ENCODE data around the gene POU6F2.

The POU6F2 gene

GRCh38 chr7:39510864-39511354 lies 533.2 kb downstream of the POU6F2 start:
- no peak overlapping the region for H2AFZ ChIP-seq (ENCODE audit: low read length, unreplicated experiment)
- H3K4me1 ChIP-seq (ENCODE audit: control insufficient read depth, insufficient read depth, low read length, unreplicated experiment): no peaks in the 10 kb centered on the region
- H3K79me2 ChIP-seq (ENCODE audit: control insufficient read depth, insufficient read depth, low read length, unreplicated experiment): no peaks in the 10 kb centered on the region
- no peak overlapping the region for H3K27ac ChIP-seq (ENCODE audit: low read depth, low read length)
- no peaks in the 10 kb centered on the region for H3K36me3 ChIP-seq (ENCODE audit: insufficient read depth, low read length)
- no peak overlapping the region for H3K4me3 ChIP-seq (ENCODE audit: low read depth, low read length)
- H3K27me3 ChIP-seq (ENCODE audit: insufficient read depth, low read length): peaks cover 14% of the 10 kb centered on the region

GRCh38 chr7:39515534-39516228 lies 538.0 kb downstream of the POU6F2 start:
- Histone ChIP-seq H3K27ac (ENCODE audit: low read depth, low read length) (no peak overlapping the region), H3K36me3 (ENCODE audit: insufficient read depth, low read length) (no peaks in the 10 kb centered on the region), H3K4me1 (ENCODE audit: control insufficient read depth, insufficient read depth, low read length, unreplicated experiment) (no peaks in the 10 kb centered on the region), H3K79me2 (ENCODE audit: control insufficient read depth, insufficient read depth, low read length, unreplicated experiment) (no peaks in the 10 kb centered on the region), H3K4me3 (ENCODE audit: low read depth, low read length) (no peak overlapping the region), H2AFZ (ENCODE audit: low read length, unreplicated experiment) (no peak overlapping the region), H3K27me3 (ENCODE audit: insufficient read depth, low read length) (peaks cover 24% of the 10 kb centered on the region)

- Histone ChIP-seq H3K4me1 (ENCODE audit: control insufficient read depth, insufficient read depth, low read length, unreplicated experiment) (no peaks in the 10 kb centered on the region), H3K27me3 (ENCODE audit: insufficient read depth, low read length) (peaks cover 24% of the 10 kb centered on the region), H3K27ac (ENCODE audit: low read depth, low read length) (no peak overlapping the region), H3K36me3 (ENCODE audit: insufficient read depth, low read length) (no peaks in the 10 kb centered on the region), H3K4me3 (ENCODE audit: low read depth, low read length) (no peak overlapping the region), H3K79me2 (ENCODE audit: control insufficient read depth, insufficient read depth, low read length, unreplicated experiment) (no peaks in the 10 kb centered on the region), H2AFZ (ENCODE audit: low read length, unreplicated experiment) (no peak overlapping the region)
These were observed 538.8 kb downstream of the POU6F2 start for GRCh38 chr7:39516498-39516897.

- H3K4me3 ChIP-seq (ENCODE audit: low read depth, low read length): no peak overlapping the region
- no peak overlapping the region for H2AFZ ChIP-seq (ENCODE audit: low read length, unreplicated experiment)
- H3K36me3 ChIP-seq (ENCODE audit: insufficient read depth, low read length): no peaks in the 10 kb centered on the region
- no peak overlapping the region for H3K27ac ChIP-seq (ENCODE audit: low read depth, low read length)
- H3K79me2 ChIP-seq (ENCODE audit: control insufficient read depth, insufficient read depth, low read length, unreplicated experiment): no peaks in the 10 kb centered on the region
- H3K4me1 ChIP-seq (ENCODE audit: control insufficient read depth, insufficient read depth, low read length, unreplicated experiment): no peaks in the 10 kb centered on the region
- H3K27me3 ChIP-seq (ENCODE audit: insufficient read depth, low read length): peaks cover 24% of the 10 kb centered on the region
These were observed 539.5 kb downstream of the POU6F2 start for GRCh38 chr7:39517240-39517639.
